ENCODE results near the gene ZMYM3.

DNA sequence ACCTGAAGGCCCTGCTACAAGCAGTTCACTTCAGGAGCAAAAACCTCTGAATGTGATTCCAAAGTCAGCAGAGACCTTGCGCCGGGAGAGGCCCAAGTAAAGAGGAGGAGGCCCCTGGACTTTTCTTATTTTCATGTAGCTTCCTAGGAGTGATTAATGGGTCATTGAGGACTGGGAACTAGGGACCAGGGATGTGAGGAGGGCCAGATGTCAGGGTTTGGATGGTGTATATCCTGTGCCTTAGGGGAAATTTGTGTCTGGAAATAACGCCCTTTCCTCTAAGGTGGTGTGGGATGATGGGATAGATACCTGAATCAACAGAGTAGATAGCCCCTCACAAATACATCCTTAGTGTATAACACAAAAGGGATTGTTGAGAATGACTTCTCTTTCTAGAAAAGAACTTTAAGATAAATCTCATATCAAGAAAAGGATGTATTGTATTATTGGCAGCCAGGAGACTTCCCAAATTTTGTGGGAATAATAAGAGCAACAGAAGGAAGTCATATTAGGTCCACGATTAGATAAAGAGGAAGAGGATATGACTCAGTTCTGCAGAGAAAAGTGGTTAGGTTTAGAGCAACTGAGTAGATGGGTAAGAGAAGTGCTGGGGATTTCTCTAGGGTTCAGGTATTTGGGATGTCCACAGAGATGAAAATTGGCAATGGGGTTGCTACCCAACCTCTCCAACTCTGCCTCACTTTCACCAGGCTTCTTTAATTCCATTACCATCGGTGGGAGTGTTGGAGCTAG is 48.7 kb upstream of the ZMYM3 start:
- TF ChIP-seq, protein P1, sequence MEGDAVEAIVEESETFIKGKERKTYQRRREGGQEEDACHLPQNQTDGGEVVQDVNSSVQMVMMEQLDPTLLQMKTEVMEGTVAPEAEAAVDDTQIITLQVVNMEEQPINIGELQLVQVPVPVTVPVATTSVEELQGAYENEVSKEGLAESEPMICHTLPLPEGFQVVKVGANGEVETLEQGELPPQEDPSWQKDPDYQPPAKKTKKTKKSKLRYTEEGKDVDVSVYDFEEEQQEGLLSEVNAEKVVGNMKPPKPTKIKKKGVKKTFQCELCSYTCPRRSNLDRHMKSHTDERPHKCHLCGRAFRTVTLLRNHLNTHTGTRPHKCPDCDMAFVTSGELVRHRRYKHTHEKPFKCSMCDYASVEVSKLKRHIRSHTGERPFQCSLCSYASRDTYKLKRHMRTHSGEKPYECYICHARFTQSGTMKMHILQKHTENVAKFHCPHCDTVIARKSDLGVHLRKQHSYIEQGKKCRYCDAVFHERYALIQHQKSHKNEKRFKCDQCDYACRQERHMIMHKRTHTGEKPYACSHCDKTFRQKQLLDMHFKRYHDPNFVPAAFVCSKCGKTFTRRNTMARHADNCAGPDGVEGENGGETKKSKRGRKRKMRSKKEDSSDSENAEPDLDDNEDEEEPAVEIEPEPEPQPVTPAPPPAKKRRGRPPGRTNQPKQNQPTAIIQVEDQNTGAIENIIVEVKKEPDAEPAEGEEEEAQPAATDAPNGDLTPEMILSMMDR (IDR thresholded peaks at IDR 0.05), result no peak
- TF ChIP-seq EP300 (IDR thresholded peaks at IDR 0.05) (no peak), POLR2A (IDR thresholded peaks at IDR 0.05) (no peak)
